Measurements from ENCODE around the gene AMBRA1.
A peak's percentile ranks its signal among the peaks of the same experiment; 100 is the strongest.

The AMBRA1 gene, protein sequence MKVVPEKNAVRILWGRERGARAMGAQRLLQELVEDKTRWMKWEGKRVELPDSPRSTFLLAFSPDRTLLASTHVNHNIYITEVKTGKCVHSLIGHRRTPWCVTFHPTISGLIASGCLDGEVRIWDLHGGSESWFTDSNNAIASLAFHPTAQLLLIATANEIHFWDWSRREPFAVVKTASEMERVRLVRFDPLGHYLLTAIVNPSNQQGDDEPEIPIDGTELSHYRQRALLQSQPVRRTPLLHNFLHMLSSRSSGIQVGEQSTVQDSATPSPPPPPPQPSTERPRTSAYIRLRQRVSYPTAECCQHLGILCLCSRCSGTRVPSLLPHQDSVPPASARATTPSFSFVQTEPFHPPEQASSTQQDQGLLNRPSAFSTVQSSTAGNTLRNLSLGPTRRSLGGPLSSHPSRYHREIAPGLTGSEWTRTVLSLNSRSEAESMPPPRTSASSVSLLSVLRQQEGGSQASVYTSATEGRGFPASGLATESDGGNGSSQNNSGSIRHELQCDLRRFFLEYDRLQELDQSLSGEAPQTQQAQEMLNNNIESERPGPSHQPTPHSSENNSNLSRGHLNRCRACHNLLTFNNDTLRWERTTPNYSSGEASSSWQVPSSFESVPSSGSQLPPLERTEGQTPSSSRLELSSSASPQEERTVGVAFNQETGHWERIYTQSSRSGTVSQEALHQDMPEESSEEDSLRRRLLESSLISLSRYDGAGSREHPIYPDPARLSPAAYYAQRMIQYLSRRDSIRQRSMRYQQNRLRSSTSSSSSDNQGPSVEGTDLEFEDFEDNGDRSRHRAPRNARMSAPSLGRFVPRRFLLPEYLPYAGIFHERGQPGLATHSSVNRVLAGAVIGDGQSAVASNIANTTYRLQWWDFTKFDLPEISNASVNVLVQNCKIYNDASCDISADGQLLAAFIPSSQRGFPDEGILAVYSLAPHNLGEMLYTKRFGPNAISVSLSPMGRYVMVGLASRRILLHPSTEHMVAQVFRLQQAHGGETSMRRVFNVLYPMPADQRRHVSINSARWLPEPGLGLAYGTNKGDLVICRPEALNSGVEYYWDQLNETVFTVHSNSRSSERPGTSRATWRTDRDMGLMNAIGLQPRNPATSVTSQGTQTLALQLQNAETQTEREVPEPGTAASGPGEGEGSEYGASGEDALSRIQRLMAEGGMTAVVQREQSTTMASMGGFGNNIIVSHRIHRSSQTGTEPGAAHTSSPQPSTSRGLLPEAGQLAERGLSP (N-terminal part only)

DNA sequence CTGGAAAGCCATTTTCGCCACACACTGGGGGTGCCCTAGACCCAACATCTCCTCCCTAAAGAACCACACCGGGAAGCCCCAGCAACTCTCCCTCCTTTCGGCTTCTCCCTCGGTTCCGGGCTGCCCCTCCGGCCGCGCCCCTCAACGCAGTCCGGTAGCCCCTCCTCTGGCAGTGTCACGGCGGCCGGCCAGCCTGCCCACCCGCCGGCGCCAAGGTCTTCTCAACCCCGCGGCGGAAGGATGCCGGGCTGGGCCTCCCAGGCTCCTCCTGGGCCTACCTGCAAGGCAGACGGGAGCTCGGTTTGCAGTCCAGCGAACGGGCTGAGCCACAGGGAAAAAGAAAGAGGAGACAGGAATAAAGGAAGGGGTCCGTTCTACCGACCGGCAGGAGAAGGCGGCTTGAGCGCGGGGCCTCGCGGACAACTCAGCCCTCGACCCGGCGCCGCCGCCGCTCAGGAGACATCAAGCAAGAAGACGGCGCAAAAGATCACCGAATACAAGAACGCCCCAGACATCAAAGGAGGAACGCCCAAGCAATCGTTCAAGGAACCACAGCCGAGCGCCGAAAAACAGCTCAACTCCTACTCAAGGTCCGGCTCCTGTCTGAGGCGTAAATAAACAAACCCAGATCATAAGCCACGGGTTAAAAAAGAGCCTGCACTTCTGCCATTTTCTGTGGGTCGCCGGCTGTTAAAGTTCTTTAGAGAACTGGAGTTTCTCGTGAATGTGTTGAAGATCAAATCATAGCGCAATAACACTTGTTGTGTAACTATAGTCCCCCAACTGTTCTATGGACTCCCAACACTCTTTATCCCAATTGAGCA is at the start of gene AMBRA1:
TSS of gene AMBRA1 (minus strand) at position 474 of the 824 bp plus-strand sequence. CDS start 45,643 bp downstream, outside the sequence.
- peak; percentile 95 to 96 for DNase-seq (ENCODE audit: low read depth in 2 of 2)
- peak within 1 kb of the TSS; percentile 71 to 77 for H3K4me3 ChIP-seq (replicated peaks in 1 of 2; ENCODE audit: low read depth in 2 of 2, low read length in 2 of 2)
- TF ChIP-seq, protein P1, sequence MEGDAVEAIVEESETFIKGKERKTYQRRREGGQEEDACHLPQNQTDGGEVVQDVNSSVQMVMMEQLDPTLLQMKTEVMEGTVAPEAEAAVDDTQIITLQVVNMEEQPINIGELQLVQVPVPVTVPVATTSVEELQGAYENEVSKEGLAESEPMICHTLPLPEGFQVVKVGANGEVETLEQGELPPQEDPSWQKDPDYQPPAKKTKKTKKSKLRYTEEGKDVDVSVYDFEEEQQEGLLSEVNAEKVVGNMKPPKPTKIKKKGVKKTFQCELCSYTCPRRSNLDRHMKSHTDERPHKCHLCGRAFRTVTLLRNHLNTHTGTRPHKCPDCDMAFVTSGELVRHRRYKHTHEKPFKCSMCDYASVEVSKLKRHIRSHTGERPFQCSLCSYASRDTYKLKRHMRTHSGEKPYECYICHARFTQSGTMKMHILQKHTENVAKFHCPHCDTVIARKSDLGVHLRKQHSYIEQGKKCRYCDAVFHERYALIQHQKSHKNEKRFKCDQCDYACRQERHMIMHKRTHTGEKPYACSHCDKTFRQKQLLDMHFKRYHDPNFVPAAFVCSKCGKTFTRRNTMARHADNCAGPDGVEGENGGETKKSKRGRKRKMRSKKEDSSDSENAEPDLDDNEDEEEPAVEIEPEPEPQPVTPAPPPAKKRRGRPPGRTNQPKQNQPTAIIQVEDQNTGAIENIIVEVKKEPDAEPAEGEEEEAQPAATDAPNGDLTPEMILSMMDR (IDR thresholded peaks at IDR 0.05; ENCODE audit: low read depth, low read length): no peak

DNA sequence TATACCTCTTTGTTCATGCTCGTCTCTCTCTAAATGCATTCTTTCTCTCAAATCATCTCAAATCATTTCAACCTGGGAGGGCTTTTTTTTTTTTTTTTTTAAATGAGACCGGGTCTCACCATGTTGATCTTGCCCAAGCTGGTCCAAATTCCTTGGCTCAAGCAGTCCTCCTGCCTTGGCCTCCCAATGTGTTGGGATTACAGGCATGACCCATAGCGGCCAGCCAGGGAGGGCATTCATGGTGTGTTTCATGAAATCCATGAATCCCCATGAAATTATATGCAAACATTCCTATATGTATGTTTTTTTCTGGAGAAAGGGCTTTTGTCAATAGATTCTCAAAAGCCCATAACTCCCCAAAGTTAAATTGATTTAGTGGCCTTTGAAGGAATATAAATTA is 49.7 kb upstream of the AMBRA1 start:
- no peak overlapping the region for H3K4me3 ChIP-seq (replicated peaks in 1 of 2; ENCODE audit: low read depth in 2 of 2, low read length in 2 of 2)
- TF ChIP-seq, protein P1 (IDR thresholded peaks at IDR 0.05; ENCODE audit: low read depth, low read length): no peak
- DNase-seq (ENCODE audit: low read depth in 2 of 2): no peak

DNA sequence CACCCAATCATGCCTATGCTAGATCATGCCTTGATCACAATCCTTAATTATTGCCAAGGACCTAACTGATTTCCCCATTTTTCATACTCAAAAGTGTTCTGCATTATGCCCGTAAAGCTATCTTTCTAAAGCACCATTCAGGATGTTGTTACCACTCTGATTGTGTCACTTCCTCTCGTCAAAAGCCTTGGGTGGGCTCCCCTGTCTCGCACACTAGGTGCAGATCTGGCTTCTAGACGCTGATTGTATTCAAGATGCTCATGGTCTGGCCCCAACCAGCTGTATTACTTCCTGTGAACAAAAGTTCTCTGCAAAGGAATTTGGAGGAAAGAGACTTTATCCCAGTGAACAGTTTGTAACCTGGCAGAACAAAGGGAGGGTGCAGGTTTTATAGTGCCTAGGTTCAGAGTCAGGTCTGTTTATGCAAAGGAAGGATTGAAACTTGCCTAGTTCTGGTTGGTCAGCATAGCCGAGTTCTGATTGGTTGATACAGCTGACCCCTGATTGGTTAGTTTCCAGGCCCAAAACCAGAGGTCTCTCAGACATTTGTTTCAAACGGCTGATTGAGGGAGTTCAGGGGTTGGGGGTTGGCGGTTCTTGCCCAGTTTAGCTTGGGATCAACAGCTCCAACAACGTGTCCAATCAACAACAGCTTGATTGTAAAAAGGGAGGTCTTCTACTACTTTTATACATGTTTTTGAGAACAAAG is 49.0 kb upstream of the AMBRA1 start:
- TF ChIP-seq, protein P1 (IDR thresholded peaks at IDR 0.05; ENCODE audit: low read depth, low read length): no peak
- no peak overlapping the region for H3K4me3 ChIP-seq (replicated peaks in 1 of 2; ENCODE audit: low read depth in 2 of 2, low read length in 2 of 2)
- DNase-seq (ENCODE audit: low read depth in 2 of 2): no peak

DNA sequence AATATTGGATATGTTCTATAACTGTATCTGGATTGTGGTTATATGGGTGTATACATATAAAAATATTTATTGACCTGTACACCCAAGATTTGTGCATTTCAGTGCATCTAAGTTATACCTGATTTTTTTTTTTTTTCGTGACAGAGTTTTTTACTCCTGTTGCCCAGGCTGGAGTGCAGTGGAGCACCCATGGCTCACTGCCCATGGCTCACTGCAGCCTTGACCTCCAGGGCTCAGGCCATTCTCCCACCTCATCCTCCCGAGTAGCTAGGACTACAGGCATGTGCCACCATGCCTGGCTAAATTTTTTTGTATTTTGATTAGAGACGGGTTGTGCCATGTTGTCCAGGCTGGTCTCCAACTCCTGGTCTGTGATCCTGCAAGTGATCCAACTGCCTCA is 47.8 kb upstream of the AMBRA1 start:
- TF ChIP-seq, protein P1 (IDR thresholded peaks at IDR 0.05; ENCODE audit: low read depth, low read length): no peak
- H3K4me3 ChIP-seq (replicated peaks in 1 of 2; ENCODE audit: low read depth in 2 of 2, low read length in 2 of 2): no peak overlapping the region
- DNase-seq (ENCODE audit: low read depth in 2 of 2): no peak

DNA sequence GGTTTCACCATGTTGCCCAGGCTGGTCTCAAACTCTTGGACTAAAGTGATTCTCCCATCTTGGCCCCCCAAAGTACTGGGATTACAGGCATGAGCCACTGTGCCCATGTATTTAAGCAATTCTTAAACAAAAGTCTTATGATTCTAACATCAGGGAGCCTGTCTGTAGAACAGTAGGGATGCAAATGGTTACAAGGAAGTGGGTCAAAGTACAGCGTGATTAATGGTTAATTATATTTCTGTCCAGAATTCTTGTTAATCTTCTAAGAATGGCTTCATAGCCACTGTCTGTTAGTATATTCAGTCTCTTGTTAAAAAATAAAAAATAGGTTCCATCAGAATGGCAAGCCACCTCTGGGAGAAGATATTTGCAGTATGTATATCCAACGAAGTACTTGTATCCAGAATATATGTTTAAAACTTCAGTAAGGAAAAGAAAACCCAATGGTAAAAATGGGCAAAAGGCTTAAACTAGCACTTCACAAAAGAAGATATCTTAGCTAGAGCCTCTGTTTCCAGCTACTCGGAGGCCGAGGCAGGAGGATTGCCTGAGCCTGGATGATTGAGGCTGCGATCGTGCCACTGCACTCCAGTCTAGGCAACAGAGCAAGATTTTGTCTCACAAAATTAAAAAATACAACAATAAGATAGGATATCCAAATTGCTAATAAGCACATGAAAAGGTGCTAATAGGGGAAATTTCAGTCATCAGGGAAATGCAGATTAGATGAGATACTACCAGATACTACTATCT is 46.4 kb upstream of the AMBRA1 start:
- TF ChIP-seq, protein P1 (IDR thresholded peaks at IDR 0.05; ENCODE audit: low read depth, low read length): no peak
- no peak overlapping the region for H3K4me3 ChIP-seq (replicated peaks in 1 of 2; ENCODE audit: low read depth in 2 of 2, low read length in 2 of 2)
- no peak for DNase-seq (ENCODE audit: low read depth in 2 of 2)
